Dendritic cell treated with granulocyte-macrophage colony-stimulating factor and Interleukin-4, amounts not matched to agents 40 ng/mL and 50 ng/mL, for 4 days (primary cell): ENCODE results near the gene GRHPR.

Experiments
- H3K27ac Mint-ChIP-seq: one replicate; pipeline ENCODE4 v1.8.0; 2022; ENCODE audit warnings: mild to moderate bottlenecking, mixed read lengths
- H3K27me3 Mint-ChIP-seq: one replicate; pipeline ENCODE4 v1.8.0; 2022; ENCODE audit warnings: mild to moderate bottlenecking, mixed read lengths
- H3K36me3 Mint-ChIP-seq: one replicate; pipeline ENCODE4 v1.8.0; 2022; ENCODE audit warnings: low read depth, mixed read lengths
- H3K4me1 Mint-ChIP-seq: one replicate; pipeline ENCODE4 v1.8.0; 2022; ENCODE audit warnings: low read depth, mixed read lengths
- H3K4me3 Mint-ChIP-seq: one replicate; pipeline ENCODE4 v1.8.0; 2022; ENCODE audit warnings: mild to moderate bottlenecking, moderate library complexity, mixed read lengths
- H3K9me3 Mint-ChIP-seq: one replicate; pipeline ENCODE4 v1.8.0; 2022; ENCODE audit warnings: mixed read lengths
- intact Hi-C: fragments of 100-400 bp; cut with micrococcal nuclease; formaldehyde crosslinking; loops from one replicate; pipeline ENCODE4 v1.15.0; 2022

GRHPR gene

GRCh38 chr9:37422289-37423104 is at the start of gene GRHPR:
Gene GRHPR, plus strand, starts transcription at chr9:37422696. Its CDS starts 55 bp downstream, at chr9:37422751.
- peak within 1 kb of the TSS; percentile 96 for H3K4me3 Mint-ChIP-seq
- H3K27me3 Mint-ChIP-seq: no peaks in the 10 kb centered on the region
- peaks cover 31% of the 10 kb centered on the region for H3K4me1 Mint-ChIP-seq
- no peaks in the 10 kb centered on the region for H3K9me3 Mint-ChIP-seq
- H3K36me3 Mint-ChIP-seq: peaks cover 41% of the 10 kb centered on the region
- peak within 1 kb of the TSS; percentile 95 for H3K27ac Mint-ChIP-seq
- intact Hi-C loops: loop anchor here (2.0 to 5.0 kb wide), 2 partner anchors 42 to 65 kb away; partner anchors contain the start of genes POLR1E and ZBTB5

- Mint-ChIP-seq H3K4me3 (no peak overlapping the region), H3K27ac (no peak overlapping the region), H3K36me3 (no peaks in the 10 kb centered on the region), H3K27me3 (peaks cover 8% of the 10 kb centered on the region), H3K9me3 (no peaks in the 10 kb centered on the region), H3K4me1 (peaks cover 8% of the 10 kb centered on the region)
- intact Hi-C loops: no loop called here
These were observed 49.7 kb upstream of the GRHPR start for GRCh38 chr9:37372839-37373238.

- H3K27me3 Mint-ChIP-seq: peaks cover 8% of the 10 kb centered on the region
- no peak overlapping the region for H3K4me3 Mint-ChIP-seq
- peaks cover 8% of the 10 kb centered on the region for H3K4me1 Mint-ChIP-seq
- no peaks in the 10 kb centered on the region for H3K36me3 Mint-ChIP-seq
- H3K9me3 Mint-ChIP-seq: no peaks in the 10 kb centered on the region
- H3K27ac Mint-ChIP-seq: no peak overlapping the region
- intact Hi-C loops: no loop called here
These were observed 48.9 kb upstream of the GRHPR start for GRCh38 chr9:37373621-37374020.

- Mint-ChIP-seq H3K36me3 (no peaks in the 10 kb centered on the region), H3K27ac (no peak overlapping the region), H3K4me3 (no peak overlapping the region), H3K27me3 (peaks cover 8% of the 10 kb centered on the region), H3K9me3 (no peaks in the 10 kb centered on the region), H3K4me1 (peaks cover 8% of the 10 kb centered on the region)
- intact Hi-C loops: no loop called here
These were observed 47.6 kb upstream of the GRHPR start for GRCh38 chr9:37374892-37375291.

GRCh38 chr9:37377688-37378612 is 44.5 kb upstream of the GRHPR start:
- intact Hi-C loops: no loop called here
- Mint-ChIP-seq H3K4me3 (no peak overlapping the region), H3K27ac (no peak overlapping the region), H3K36me3 (no peaks in the 10 kb centered on the region), H3K4me1 (no peaks in the 10 kb centered on the region), H3K27me3 (no peaks in the 10 kb centered on the region), H3K9me3 (no peaks in the 10 kb centered on the region)

GRCh38 chr9:37378613-37379004 is 43.9 kb upstream of the GRHPR start:
- Mint-ChIP-seq H3K27ac (no peak overlapping the region), H3K27me3 (no peaks in the 10 kb centered on the region), H3K4me3 (no peak overlapping the region), H3K9me3 (no peaks in the 10 kb centered on the region), H3K4me1 (no peaks in the 10 kb centered on the region), H3K36me3 (no peaks in the 10 kb centered on the region)
- intact Hi-C loops: no loop called here

- H3K4me3 Mint-ChIP-seq: no peak overlapping the region
- no peaks in the 10 kb centered on the region for H3K27me3 Mint-ChIP-seq
- H3K27ac Mint-ChIP-seq: no peak overlapping the region
- H3K4me1 Mint-ChIP-seq: no peaks in the 10 kb centered on the region
- peaks cover 7% of the 10 kb centered on the region for H3K9me3 Mint-ChIP-seq
- H3K36me3 Mint-ChIP-seq: no peaks in the 10 kb centered on the region
- intact Hi-C loops: no loop called here
These were observed 42.7 kb upstream of the GRHPR start for GRCh38 chr9:37379835-37380234.

GRCh38 chr9:37380570-37380969 is 41.9 kb upstream of the GRHPR start:
- Mint-ChIP-seq H3K9me3 (peaks cover 7% of the 10 kb centered on the region), H3K27me3 (no peaks in the 10 kb centered on the region), H3K4me1 (no peaks in the 10 kb centered on the region), H3K4me3 (no peak overlapping the region), H3K36me3 (no peaks in the 10 kb centered on the region), H3K27ac (no peak overlapping the region)
- intact Hi-C loops: no loop called here

- no peaks in the 10 kb centered on the region for H3K36me3 Mint-ChIP-seq
- intact Hi-C loops: no loop called here
- H3K4me1 Mint-ChIP-seq: no peaks in the 10 kb centered on the region
- peaks cover 7% of the 10 kb centered on the region for H3K9me3 Mint-ChIP-seq
- H3K4me3 Mint-ChIP-seq: no peak overlapping the region
- H3K27me3 Mint-ChIP-seq: no peaks in the 10 kb centered on the region
- H3K27ac Mint-ChIP-seq: no peak overlapping the region
These were observed 41.3 kb upstream of the GRHPR start for GRCh38 chr9:37381094-37381741.

GRCh38 chr9:37382161-37382981 is 40.1 kb upstream of the GRHPR start:
- intact Hi-C loops: no loop called here
- no peak overlapping the region for H3K4me3 Mint-ChIP-seq
- no peaks in the 10 kb centered on the region for H3K4me1 Mint-ChIP-seq

GRCh38 chr9:37382982-37383357 is 39.5 kb upstream of the GRHPR start:
- Mint-ChIP-seq H3K27ac (no peak overlapping the region), H3K36me3 (no peaks in the 10 kb centered on the region), H3K4me1 (no peaks in the 10 kb centered on the region), H3K27me3 (no peaks in the 10 kb centered on the region), H3K4me3 (no peak overlapping the region), H3K9me3 (peaks cover 7% of the 10 kb centered on the region)
- intact Hi-C loops: no loop called here

More at GRCh38 chr9:37382161-37382981, 40.1 kb upstream of the GRHPR start:
- Mint-ChIP-seq H3K9me3 (peaks cover 7% of the 10 kb centered on the region), H3K27me3 (no peaks in the 10 kb centered on the region), H3K27ac (no peak overlapping the region), H3K36me3 (no peaks in the 10 kb centered on the region)

GRCh38 chr9:37383393-37383792 is 39.1 kb upstream of the GRHPR start:
- H3K4me1 Mint-ChIP-seq: no peaks in the 10 kb centered on the region
- H3K27ac Mint-ChIP-seq: no peak overlapping the region
- intact Hi-C loops: no loop called here
- no peaks in the 10 kb centered on the region for H3K27me3 Mint-ChIP-seq
- no peak overlapping the region for H3K4me3 Mint-ChIP-seq
- no peaks in the 10 kb centered on the region for H3K36me3 Mint-ChIP-seq
- H3K9me3 Mint-ChIP-seq: peaks cover 7% of the 10 kb centered on the region
